Neural cell (in vitro differentiated cells): ENCODE measurements around the gene CACNA2D2.

Experiments used
- EP300 ChIP-seq: fragments of 450-650 bp; conservative IDR thresholded peaks from 2 replicates; pipeline ENCODE4 v1.6.1; 2014; ENCODE audit warnings: antibody characterized with exemption, mild to moderate bottlenecking, moderate library complexity; ENCODE audit not compliant: poor library complexity, severe bottlenecking
- EZH2 ChIP-seq: fragments of 200-600, 300-800 bp; shearing (Covaris generic), sonication (generic); IDR thresholded peaks from 2 replicates; pipeline ENCODE4 v1.6.1; 2014; ENCODE audit warnings: antibody characterized with exemption, low read length, borderline replicate concordance, mild to moderate bottlenecking; ENCODE audit not compliant: insufficient read depth, poor library complexity, severe bottlenecking
- TAF1 ChIP-seq: IDR thresholded peaks from 2 replicates; pipeline ENCODE4 v1.6.1; 2012; ENCODE audit warnings: low read depth

DNA sequence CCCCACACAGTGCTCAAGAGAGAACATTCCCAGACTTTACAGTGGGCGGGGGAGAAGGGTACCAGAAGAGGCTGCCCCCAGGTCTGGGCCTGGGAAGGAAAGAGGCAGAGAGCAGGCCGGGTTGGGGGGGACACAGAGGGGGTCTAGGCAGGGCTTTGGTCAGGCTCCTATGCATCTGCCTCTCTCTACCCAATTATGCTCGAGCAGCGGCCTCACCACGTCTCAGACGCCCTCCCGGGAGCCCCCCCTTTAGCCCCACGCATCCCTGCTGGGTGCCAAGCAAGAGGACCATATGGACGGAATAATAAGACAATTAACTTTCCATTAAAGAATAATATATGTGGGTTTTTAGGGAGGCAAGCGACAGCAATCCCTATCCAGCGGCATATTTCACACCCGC is 32.8 kb downstream of the CACNA2D2 start:
- TF ChIP-seq TAF1: no peak
- TF ChIP-seq EP300: no peak
- TF ChIP-seq EZH2: no peak
